KBM-7 (cell line): ENCODE results near the gene CAMSAP1.
"Not testable (repeated sequence)": the region's sequence is repeated elsewhere in the genome, so short reads cannot be mapped to it uniquely, and the experiment has no call there.

ENCODE experiments used
- DNase-seq: peaks from one replicate; pipeline ENCODE4 v3.0.0-alpha.2; 2015
- in situ Hi-C: fragments of 300-500 bp; cut with MboI; formaldehyde crosslinking; loops from 2 replicates; pipeline ENCODE4 v1.14.3; 2020; ENCODE audit warnings: low sequenced_read_pairs, low pct_unique_long_range_greater_than_20kb, mixed read lengths

The CAMSAP1 gene

GRCh38 chr9:135903786-135904520, 3.4 kb downstream of the CAMSAP1 start:
- in situ Hi-C loops = no loop called here
- DNase-seq = no peak

GRCh38 chr9:135903358-135903656, 4.0 kb downstream of the CAMSAP1 start:
- in situ Hi-C loops = no loop called here

GRCh38 chr9:135902655-135903357, 4.5 kb downstream of the CAMSAP1 start:
- in situ Hi-C loops = no loop called here
- DNase-seq = no peak

More at GRCh38 chr9:135903358-135903656, 4.0 kb downstream of the CAMSAP1 start:
- DNase-seq = no peak

GRCh38 chr9:135901826-135902225, 5.5 kb downstream of the CAMSAP1 start:
- in situ Hi-C loops = no loop called here
- DNase-seq = no peak

- in situ Hi-C loops = no loop called here
- DNase-seq = no peak
Observed at GRCh38 chr9:135901031-135901758, 6.2 kb downstream of the CAMSAP1 start.

- DNase-seq = peak; percentile 52
- in situ Hi-C loops = no loop called here
Observed at GRCh38 chr9:135898634-135899407, 8.5 kb downstream of the CAMSAP1 start.

GRCh38 chr9:135896626-135897025, 10.7 kb downstream of the CAMSAP1 start:
- in situ Hi-C loops = no loop called here
- no peak for DNase-seq

- in situ Hi-C loops = no loop called here
- no peak for DNase-seq
Observed at GRCh38 chr9:135896205-135896604, 11.1 kb downstream of the CAMSAP1 start.

GRCh38 chr9:135895202-135895848, 12.0 kb downstream of the CAMSAP1 start:
- in situ Hi-C loops = no loop called here
- no peak for DNase-seq

GRCh38 chr9:135893104-135893503, 14.2 kb downstream of the CAMSAP1 start:
- DNase-seq = no peak
- in situ Hi-C loops = no loop called here

- DNase-seq, in situ Hi-C loops: not testable (repeated sequence)
Observed at GRCh38 chr9:135892327-135892726, 15.0 kb downstream of the CAMSAP1 start.

- in situ Hi-C loops = no loop called here
- DNase-seq = no peak
Observed at GRCh38 chr9:135891027-135891631, 16.2 kb downstream of the CAMSAP1 start.

GRCh38 chr9:135890190-135891026, 16.9 kb downstream of the CAMSAP1 start:
- in situ Hi-C loops = no loop called here
- DNase-seq = no peak

GRCh38 chr9:135889564-135890189, 17.7 kb downstream of the CAMSAP1 start:
- no peak for DNase-seq
- in situ Hi-C loops = no loop called here

- in situ Hi-C loops = no loop called here
- no peak for DNase-seq
Observed at GRCh38 chr9:135888766-135889394, 18.5 kb downstream of the CAMSAP1 start.

GRCh38 chr9:135888126-135888765, 19.1 kb downstream of the CAMSAP1 start:
- in situ Hi-C loops = no loop called here
- no peak for DNase-seq
